GM12875 (cell line): ENCODE results near the gene ARID1B.

Experiments
- H3K4me3 ChIP-seq: one replicate; pipeline ENCODE4 v1.5.1; 2011; ENCODE audit warnings: low read depth, low read length, control low read depth
- CTCF ChIP-seq: IDR thresholded peaks from 2 replicates; pipeline ENCODE4 v1.5.1; 2011; ENCODE audit warnings: low read depth, mild to moderate bottlenecking, control low read depth, inconsistent platforms, low read length, moderate library complexity, borderline replicate concordance; ENCODE audit not compliant: insufficient read depth

Gene ARID1B

GRCh38 chr6:157064502-157064901, 287.3 kb downstream of the ARID1B start:
- no peak for TF ChIP-seq CTCF
- H3K4me3 ChIP-seq: no peak overlapping the region

GRCh38 chr6:157065366-157065765, 288.2 kb downstream of the ARID1B start:
- TF ChIP-seq CTCF: no peak
- H3K4me3 ChIP-seq: no peak overlapping the region

- no peak overlapping the region for H3K4me3 ChIP-seq
These were observed 289.8 kb downstream of the ARID1B start for GRCh38 chr6:157066781-157067491.

DNA sequence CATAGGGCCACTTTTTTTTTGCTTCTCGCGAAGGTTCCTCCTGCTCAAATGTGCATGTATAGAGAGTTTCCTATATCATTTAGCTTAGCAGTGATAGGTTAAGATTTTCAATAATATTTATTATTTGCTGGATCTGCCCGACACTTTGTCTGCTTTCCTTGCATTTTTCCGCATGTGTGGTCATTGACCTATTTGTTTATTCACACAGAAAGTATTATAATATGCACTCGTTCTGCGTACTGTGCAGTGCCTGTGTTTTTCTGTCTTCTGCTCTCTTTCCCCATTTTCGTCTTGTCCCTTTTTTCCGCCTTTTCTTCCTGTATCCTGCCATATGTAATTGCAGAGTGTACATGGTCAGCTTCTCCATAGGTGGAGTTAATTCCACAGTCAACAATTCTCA, 290.3 kb downstream of the ARID1B start:
- TF ChIP-seq CTCF: no peak
- H3K4me3 ChIP-seq: no peak overlapping the region

More at GRCh38 chr6:157066781-157067491, 289.8 kb downstream of the ARID1B start:
- no peak for TF ChIP-seq CTCF

GRCh38 chr6:157068691-157069324, 291.6 kb downstream of the ARID1B start:
- TF ChIP-seq CTCF: no peak
- H3K4me3 ChIP-seq: no peak overlapping the region

- TF ChIP-seq CTCF: no peak
- no peak overlapping the region for H3K4me3 ChIP-seq
These were observed 292.4 kb downstream of the ARID1B start for GRCh38 chr6:157069585-157069984.
